Activated CD4-positive, alpha-beta T cell treated with anti-CD3 and anti-CD28 coated beads for 36 hours (primary cell): ENCODE results near the gene SYNCRIP. TPM values are rescaled to one million over a fixed set of nuclear protein-coding genes. Genes with fewer than 3 reads are reported as not detected.

Experiments used
- ATAC-seq: fragments of 200-7000 bp; cut with Tn5 transposase; one replicate; pipeline ENCODE4 v1.10.0; 2021; ENCODE audit warnings: mild to moderate bottlenecking, moderate library complexity
- CTCF ChIA-PET: fragments of 350-600 bp; sonication (Branson Sonifier 250); formaldehyde crosslinking; loops from one replicate; lab custom pipeline; 2021; ENCODE audit warnings: antibody characterized with exemption; lab: Charles Lee
- POLR2A ChIA-PET: fragments of 350-600 bp; sonication (Branson Sonifier 250); formaldehyde crosslinking; loops from one replicate; lab custom pipeline; 2021; ENCODE audit warnings: antibody characterized with exemption, inconsistent platforms; lab: Charles Lee
- DNase-seq: peaks from one replicate; pipeline ENCODE4 v3.0.0-alpha.2; 2020
- H3K27ac Mint-ChIP-seq: one replicate; pipeline ENCODE4 v1.8.0; 2021; ENCODE audit warnings: mixed read lengths
- H3K27me3 Mint-ChIP-seq: one replicate; pipeline ENCODE4 v1.8.0; 2021; ENCODE audit warnings: mixed read lengths
- H3K36me3 Mint-ChIP-seq: one replicate; pipeline ENCODE4 v1.8.0; 2021; ENCODE audit warnings: low read depth, mixed read lengths
- H3K4me1 Mint-ChIP-seq: one replicate; pipeline ENCODE4 v1.8.0; 2021; ENCODE audit warnings: mixed read lengths
- H3K4me3 Mint-ChIP-seq: one replicate; pipeline ENCODE4 v1.8.0; 2021; ENCODE audit warnings: mild to moderate bottlenecking, moderate library complexity, mixed read lengths
- H3K9me3 Mint-ChIP-seq: one replicate; pipeline ENCODE4 v1.8.0; 2021; ENCODE audit warnings: low read depth, mixed read lengths
- intact Hi-C, 2 experiments: fragments of 100-400 bp; cut with DNase I in 1 of 2; cut with micrococcal nuclease in 1 of 2; formaldehyde crosslinking; loops; one replicate each; pipeline versions ENCODE4 v1.14.2 to v1.15.1; 2022 to 2024; cut with DNase I, micrococcal nuclease
- total RNA-seq, 2 experiments: library from RNA; stranded (reverse); gene quantifications; one replicate each; pipeline ENCODE4 v1.2.3, GENCODE V29; 2021

SYNCRIP gene
- total RNA-seq, 2 experiments from 2014 or later: 156 to 191 TPM

GRCh38 chr6:85678026-85678601, 35.4 kb upstream of the SYNCRIP start:
- H3K4me3 Mint-ChIP-seq: peak overlapping the region; percentile 90
- DNase-seq (no peak), ATAC-seq (no peak)
- ChIA-PET CTCF (interaction anchor here (0.7 to 2.1 kb wide), 7 partner anchors 8 to 85 kb away, joined by 4 to 9 read pairs (median 6); partner anchors contain the start of genes SNX14 and SYNCRIP), POLR2A (interaction anchor here (0.7 to 5.4 kb wide), 5 partner anchors 8 to 157 kb away, joined by 3 to 265 read pairs (median 18); partner anchors contain the start of genes SNX14 and SYNCRIP)
- peaks cover 5% of the 10 kb centered on the region for H3K9me3 Mint-ChIP-seq
- peaks cover 40% of the 10 kb centered on the region for H3K4me1 Mint-ChIP-seq
- H3K27ac Mint-ChIP-seq: peak overlapping the region; percentile 93
- intact Hi-C loops: loop anchor here (1.0 to 10.0 kb wide), 7 partner anchors 8 to 1823 kb away; partner anchors contain the start of genes CYB5R4 (in 1 of the 2), RIPPLY2 (in 1 of the 2) and SNX14 (in 1 of the 2)
- peaks cover 64% of the 10 kb centered on the region for H3K36me3 Mint-ChIP-seq
- no peaks in the 10 kb centered on the region for H3K27me3 Mint-ChIP-seq

GRCh38 chr6:85677234-85677956, 34.7 kb upstream of the SYNCRIP start:
- H3K9me3 Mint-ChIP-seq: peaks cover 5% of the 10 kb centered on the region
- H3K4me3 Mint-ChIP-seq: peak overlapping the region; percentile 90
- H3K36me3 Mint-ChIP-seq: peaks cover 70% of the 10 kb centered on the region
- intact Hi-C loops: loop anchor here (10.0 kb wide), 2 partner anchors 53 to 1823 kb away; partner anchors contain the start of genes CYB5R4 (in 1 of the 2) and RIPPLY2 (in 1 of the 2)
- ATAC-seq: no peak
- DNase-seq: no peak
- H3K27me3 Mint-ChIP-seq: no peaks in the 10 kb centered on the region
- ChIA-PET POLR2A (interaction anchor here (0.7 to 5.4 kb wide), 4 partner anchors 7 to 84 kb away, joined by 7 to 265 read pairs (median 32); partner anchors contain the start of genes SNX14 and SYNCRIP), CTCF (interaction anchor here (1.6 to 2.1 kb wide), 3 partner anchors 33 to 38 kb away, joined by 6 to 9 read pairs (median 7); no protein-coding TSS in a partner anchor)
- H3K27ac Mint-ChIP-seq: peak overlapping the region; percentile 93
- peaks cover 47% of the 10 kb centered on the region for H3K4me1 Mint-ChIP-seq

GRCh38 chr6:85676086-85676729, 33.5 kb upstream of the SYNCRIP start:
- DNase-seq (no peak), ATAC-seq (no peak)
- Mint-ChIP-seq H3K27me3 (no peaks in the 10 kb centered on the region), H3K27ac (peak overlapping the region; percentile 93), H3K36me3 (peaks cover 68% of the 10 kb centered on the region), H3K4me3 (peak overlapping the region; percentile 90), H3K9me3 (no peaks in the 10 kb centered on the region), H3K4me1 (peaks cover 50% of the 10 kb centered on the region)
- CTCF ChIA-PET: interaction anchor here (1.2 to 1.4 kb wide), 2 partner anchors 32 to 38 kb away, joined by 3 to 4 read pairs; no protein-coding TSS in a partner anchor
- POLR2A ChIA-PET: interaction anchor here (0.5 to 5.4 kb wide), 4 partner anchors 28 to 82 kb away, joined by 3 to 265 read pairs (median 6); partner anchors contain the start of genes SNX14 and SYNCRIP
- intact Hi-C loops: loop anchor here (10.0 kb wide), 2 partner anchors 51 to 1821 kb away; partner anchors contain the start of genes CYB5R4 (in 1 of the 2) and RIPPLY2 (in 1 of the 2)

- intact Hi-C loops: loop anchor here (10.0 kb wide), 2 partner anchors 50 to 1820 kb away; partner anchors contain the start of genes CYB5R4 (in 1 of the 2) and RIPPLY2 (in 1 of the 2)
- Mint-ChIP-seq H3K27me3 (no peaks in the 10 kb centered on the region), H3K9me3 (no peaks in the 10 kb centered on the region), H3K4me3 (peak overlapping the region; percentile 90), H3K27ac (peak overlapping the region; percentile 93), H3K4me1 (peaks cover 56% of the 10 kb centered on the region), H3K36me3 (peaks cover 66% of the 10 kb centered on the region)
- ATAC-seq (no peak), DNase-seq (no peak)
- ChIA-PET POLR2A (interaction anchor here (0.6 to 5.4 kb wide), 5 partner anchors 11 to 81 kb away, joined by 3 to 265 read pairs (median 6); partner anchors contain the start of genes SNX14 and SYNCRIP), CTCF (interaction anchor here (0.8 to 1.4 kb wide), 3 partner anchors 31 to 37 kb away, joined by 3 to 4 read pairs (median 3); no protein-coding TSS in a partner anchor)
These were observed 32.5 kb upstream of the SYNCRIP start for GRCh38 chr6:85675030-85675819.

- H3K27ac Mint-ChIP-seq: peak overlapping the region; percentile 93
- POLR2A ChIA-PET: interaction anchor here (0.6 to 5.4 kb wide), 4 partner anchors 10 to 57 kb away, joined by 3 to 265 read pairs (median 5); partner anchors contain the start of gene SYNCRIP
- no peaks in the 10 kb centered on the region for H3K9me3 Mint-ChIP-seq
- ATAC-seq: no peak
- peak overlapping the region; percentile 90 for H3K4me3 Mint-ChIP-seq
- intact Hi-C loops: loop anchor here (5.0 to 10.0 kb wide), 3 partner anchors 50 to 1820 kb away; partner anchors contain the start of genes CYB5R4 (in 1 of the 2) and RIPPLY2 (in 1 of the 2)
- H3K27me3 Mint-ChIP-seq: no peaks in the 10 kb centered on the region
- H3K4me1 Mint-ChIP-seq: peaks cover 57% of the 10 kb centered on the region
- CTCF ChIA-PET: interaction anchor here (0.8 kb wide), 1 partner anchor 35 kb away, joined by 3 read pairs; no protein-coding TSS in a partner anchor
- peaks cover 63% of the 10 kb centered on the region for H3K36me3 Mint-ChIP-seq
- no peak for DNase-seq
These were observed 31.9 kb upstream of the SYNCRIP start for GRCh38 chr6:85674604-85675003.

- CTCF ChIA-PET: interaction anchor here (0.8 to 1.2 kb wide), 3 partner anchors 33 to 47 kb away, joined by 3 to 5 read pairs (median 4); no protein-coding TSS in a partner anchor
- peaks cover 62% of the 10 kb centered on the region for H3K36me3 Mint-ChIP-seq
- POLR2A ChIA-PET: interaction anchor here (4.8 kb wide), 1 partner anchor 31 kb away, joined by 95 read pairs; the partner anchor contains the start of gene SYNCRIP
These were observed 30.8 kb upstream of the SYNCRIP start for GRCh38 chr6:85673198-85674139.

GRCh38 chr6:85672623-85673022, 29.9 kb upstream of the SYNCRIP start:
- H3K27me3 Mint-ChIP-seq: no peaks in the 10 kb centered on the region
- peaks cover 53% of the 10 kb centered on the region for H3K36me3 Mint-ChIP-seq
- ATAC-seq: no peak
- DNase-seq: no peak
- no peak overlapping the region for H3K27ac Mint-ChIP-seq
- ChIA-PET POLR2A (interaction anchor here (0.6 to 4.8 kb wide), 4 partner anchors 16 to 181 kb away, joined by 4 to 95 read pairs (median 6); partner anchors contain the start of gene SYNCRIP), CTCF (interaction anchor here (0.8 to 1.2 kb wide), 3 partner anchors 32 to 46 kb away, joined by 3 to 5 read pairs (median 4); no protein-coding TSS in a partner anchor)
- no peaks in the 10 kb centered on the region for H3K9me3 Mint-ChIP-seq
- H3K4me3 Mint-ChIP-seq: no peak overlapping the region
- intact Hi-C loops: loop anchor here (5.0 to 10.0 kb wide), 3 partner anchors 48 to 1818 kb away; partner anchors contain the start of genes CYB5R4 (in 1 of the 2) and RIPPLY2 (in 1 of the 2)
- peaks cover 72% of the 10 kb centered on the region for H3K4me1 Mint-ChIP-seq

More at GRCh38 chr6:85673198-85674139, 30.8 kb upstream of the SYNCRIP start:
- no peaks in the 10 kb centered on the region for H3K27me3 Mint-ChIP-seq
- intact Hi-C loops: loop anchor here (5.0 to 10.0 kb wide), 3 partner anchors 49 to 1819 kb away; partner anchors contain the start of genes CYB5R4 (in 1 of the 2) and RIPPLY2 (in 1 of the 2)
- DNase-seq (no peak), ATAC-seq (no peak)
- H3K27ac Mint-ChIP-seq: peak overlapping the region; percentile 93
- H3K9me3 Mint-ChIP-seq: no peaks in the 10 kb centered on the region
- no peak overlapping the region for H3K4me3 Mint-ChIP-seq
- peaks cover 67% of the 10 kb centered on the region for H3K4me1 Mint-ChIP-seq

- intact Hi-C loops: loop anchor here (5.0 to 10.0 kb wide), 3 partner anchors 47 to 1817 kb away; partner anchors contain the start of genes CYB5R4 (in 1 of the 2) and RIPPLY2 (in 1 of the 2)
- ATAC-seq (no peak), DNase-seq (no peak)
- Mint-ChIP-seq H3K27me3 (no peaks in the 10 kb centered on the region), H3K9me3 (no peaks in the 10 kb centered on the region), H3K27ac (no peak overlapping the region), H3K4me1 (peaks cover 72% of the 10 kb centered on the region), H3K36me3 (peaks cover 51% of the 10 kb centered on the region), H3K4me3 (no peak overlapping the region)
- ChIA-PET POLR2A (interaction anchor here (0.6 to 4.8 kb wide), 5 partner anchors 17 to 182 kb away, joined by 4 to 95 read pairs (median 5); partner anchors contain the start of gene SYNCRIP), CTCF (interaction anchor here (1.2 kb wide), 1 partner anchor 31 kb away, joined by 5 read pairs; no protein-coding TSS in a partner anchor)
These were observed 29.4 kb upstream of the SYNCRIP start for GRCh38 chr6:85672050-85672449.
